GM21786 (cell line): ENCODE data around the gene MYH10.
"Not testable (repeated sequence)": the region's sequence is repeated elsewhere in the genome, so short reads cannot be mapped to it uniquely, and the experiment has no call there.

ENCODE experiments used
- ATAC-seq: cut with Tn5 transposase; IDR thresholded peaks from one replicate; pipeline ENCODE4 v1.9.1; 2021; ENCODE audit not compliant: unreplicated experiment

Gene MYH10

GRCh38 chr17:8630227-8630801 lies at the start of gene MYH10:
TSS of gene MYH10 (minus strand) at chr17:8630725. CDS start at chr17:8623246, 7,479 bp downstream.
- ATAC-seq = no peak

DNA sequence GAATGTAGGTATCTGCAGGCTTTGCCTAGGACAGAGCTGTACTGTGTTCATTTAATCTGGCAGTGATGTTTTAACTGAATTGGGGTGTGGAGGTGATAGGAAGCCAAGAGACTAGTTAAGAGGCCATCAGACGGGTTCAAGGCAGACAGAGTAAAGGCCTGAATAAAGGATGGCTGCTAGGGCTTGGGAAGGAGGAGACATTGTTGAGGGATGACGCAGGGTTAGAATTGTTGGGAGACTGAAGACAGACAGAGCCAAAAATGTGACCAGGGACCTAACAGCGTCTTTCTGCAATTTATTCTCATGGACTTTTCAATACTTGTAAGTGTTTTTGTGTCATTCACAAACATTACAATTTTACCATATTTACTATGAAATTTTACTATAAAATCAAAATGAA lies 48.6 kb upstream of the MYH10 start:
- no peak for ATAC-seq

- no peak for ATAC-seq
Measured at GRCh38 chr17:8675306-8675705, 44.8 kb upstream of the MYH10 start.

DNA sequence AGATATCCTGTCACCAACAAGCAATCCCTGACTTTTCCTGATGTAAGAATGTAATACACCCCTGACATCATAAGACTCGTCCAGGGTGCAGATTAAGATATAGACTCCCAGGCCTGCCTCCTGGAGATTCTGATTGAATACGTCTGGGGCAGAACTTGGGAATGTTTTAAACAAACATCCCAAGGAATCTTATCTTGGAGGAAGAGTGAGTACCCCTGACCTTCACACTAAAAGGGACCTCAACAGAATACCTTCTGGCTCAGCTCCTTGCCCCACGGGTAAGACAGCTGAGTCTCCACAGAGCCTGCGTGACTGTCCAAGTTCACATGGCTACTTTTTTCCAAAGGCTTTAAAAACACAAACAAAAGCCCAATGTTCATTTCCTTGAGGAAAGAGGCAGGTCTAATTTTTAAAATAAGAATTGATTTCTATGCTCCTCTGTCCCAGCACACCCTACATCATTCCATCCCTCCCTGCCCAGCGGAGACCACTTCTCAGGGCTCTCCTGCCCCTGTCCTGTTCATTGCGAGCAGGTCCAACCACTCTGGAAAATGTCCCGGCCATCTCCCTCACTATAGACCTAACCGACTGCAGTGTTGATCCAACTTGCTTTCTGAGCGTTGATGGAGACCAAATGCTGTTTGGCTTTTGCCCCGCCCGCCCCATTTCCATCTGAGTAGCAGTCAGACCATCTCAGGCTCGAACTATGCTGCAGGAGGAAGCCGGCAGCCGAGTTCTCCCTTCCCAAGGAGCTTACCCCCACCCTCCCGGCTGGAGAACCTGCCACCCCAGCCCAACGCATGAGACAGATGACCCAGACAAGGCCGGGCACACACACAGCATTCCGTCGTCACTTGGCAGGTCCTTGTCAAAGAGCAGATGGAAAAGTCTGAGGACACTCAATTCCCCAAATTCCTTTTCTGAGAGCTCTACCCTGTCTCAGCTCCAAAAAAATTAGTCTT lies 44.1 kb upstream of the MYH10 start:
- no peak for ATAC-seq

DNA sequence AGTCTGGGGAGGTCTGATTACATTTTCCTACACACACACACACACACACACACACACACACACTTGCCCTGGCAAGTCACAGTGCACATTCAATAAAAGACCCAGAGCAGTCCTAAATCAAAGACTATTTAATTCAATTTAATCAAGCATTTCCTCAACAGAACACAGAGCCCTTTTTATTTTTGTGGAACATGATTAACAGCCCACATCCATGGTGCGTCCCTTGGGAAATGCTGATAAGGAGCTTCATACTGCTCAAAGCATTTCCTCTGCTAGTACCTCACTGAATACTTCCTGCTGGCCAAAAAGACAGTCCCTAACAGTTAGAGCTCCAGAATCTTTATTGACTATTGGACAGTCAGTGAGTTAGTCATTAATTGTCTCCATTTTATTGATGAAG lies 43.1 kb upstream of the MYH10 start:
- no peak for ATAC-seq

DNA sequence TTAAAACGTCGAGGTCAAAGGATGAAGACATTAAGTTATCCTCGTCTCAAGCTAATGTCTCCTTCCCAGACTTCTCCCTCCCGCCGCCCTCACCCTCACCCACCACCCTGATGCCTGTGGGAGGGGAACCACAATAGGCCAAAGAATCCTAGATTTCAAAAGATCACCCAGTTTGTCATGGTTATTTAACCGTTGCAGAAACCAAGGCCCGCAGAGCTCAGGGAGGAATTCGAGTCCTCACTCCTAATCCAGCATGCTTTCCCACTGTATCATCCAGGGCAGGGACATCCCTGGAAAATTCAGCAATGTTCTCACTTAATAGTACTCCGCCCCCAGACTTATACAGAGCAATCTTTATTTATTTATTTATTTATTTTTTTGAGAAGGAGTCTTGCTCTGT lies 41.8 kb upstream of the MYH10 start:
- ATAC-seq = no peak

DNA sequence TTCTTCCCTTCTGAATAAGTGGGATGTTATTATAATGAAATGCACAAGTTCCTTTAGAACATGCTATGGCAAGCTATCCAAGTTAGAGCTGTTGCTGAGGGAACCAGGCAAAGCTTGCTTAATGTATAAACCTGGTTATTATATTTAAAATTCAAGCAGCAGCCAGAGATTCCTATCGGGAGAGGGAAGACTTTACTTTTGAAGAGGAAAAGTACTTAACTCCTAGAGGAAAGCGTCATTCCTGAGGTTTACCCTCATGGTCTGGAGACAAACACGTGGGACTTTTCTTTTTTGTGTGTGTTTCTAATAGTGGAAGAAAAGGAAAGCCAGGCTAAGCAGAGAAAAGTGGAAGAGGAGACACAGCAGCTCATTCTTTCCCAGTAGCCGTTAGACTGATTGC lies 39.9 kb upstream of the MYH10 start:
- ATAC-seq = no peak

- ATAC-seq = no peak
Measured at GRCh38 chr17:8668176-8668740, 37.7 kb upstream of the MYH10 start.

DNA sequence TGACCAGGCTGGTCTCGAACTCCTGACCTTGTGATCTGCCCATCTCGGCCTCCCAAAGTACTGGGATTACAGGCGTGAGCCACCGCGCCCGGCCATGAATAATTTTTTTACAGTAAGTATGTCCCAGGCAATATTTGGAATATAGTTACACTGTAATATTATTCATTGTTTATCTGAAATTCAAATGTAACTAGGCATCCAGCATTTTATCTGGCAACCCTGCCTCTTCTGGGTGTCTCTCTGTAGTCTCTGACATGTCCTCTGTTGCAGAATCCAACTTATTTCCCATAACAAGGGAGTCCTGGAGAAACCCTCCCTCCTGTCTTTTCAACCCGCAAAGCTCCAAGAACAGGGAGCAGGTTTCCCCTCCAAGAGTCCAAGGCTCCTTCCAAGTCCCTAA lies 36.9 kb upstream of the MYH10 start:
- ATAC-seq = no peak

DNA sequence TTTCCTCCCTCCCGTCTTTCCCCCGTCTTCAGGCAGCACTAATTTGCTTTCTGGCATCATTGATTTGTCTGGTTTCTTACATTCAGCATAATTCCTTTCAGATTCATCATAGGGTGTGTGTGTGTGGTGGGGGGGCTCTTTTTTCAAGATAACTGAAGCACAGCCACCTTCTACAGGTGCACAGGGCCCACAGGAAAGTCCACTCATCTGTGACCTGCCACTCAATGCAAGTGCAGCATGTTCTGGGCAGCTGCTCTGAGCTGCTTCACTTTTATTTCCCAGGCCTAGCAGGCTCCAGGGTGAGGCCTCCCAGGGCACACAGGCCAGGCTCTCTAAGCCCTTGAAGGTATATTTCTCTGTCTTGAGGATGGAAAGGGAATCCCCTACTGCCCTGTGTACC lies 35.2 kb upstream of the MYH10 start:
- ATAC-seq = no peak

- no peak for ATAC-seq
Measured at GRCh38 chr17:8664456-8665126, 34.1 kb upstream of the MYH10 start.

GRCh38 chr17:8662973-8663372 lies 32.4 kb upstream of the MYH10 start:
- ATAC-seq = no peak

GRCh38 chr17:8662076-8662831 lies 31.7 kb upstream of the MYH10 start:
- ATAC-seq = no peak

DNA sequence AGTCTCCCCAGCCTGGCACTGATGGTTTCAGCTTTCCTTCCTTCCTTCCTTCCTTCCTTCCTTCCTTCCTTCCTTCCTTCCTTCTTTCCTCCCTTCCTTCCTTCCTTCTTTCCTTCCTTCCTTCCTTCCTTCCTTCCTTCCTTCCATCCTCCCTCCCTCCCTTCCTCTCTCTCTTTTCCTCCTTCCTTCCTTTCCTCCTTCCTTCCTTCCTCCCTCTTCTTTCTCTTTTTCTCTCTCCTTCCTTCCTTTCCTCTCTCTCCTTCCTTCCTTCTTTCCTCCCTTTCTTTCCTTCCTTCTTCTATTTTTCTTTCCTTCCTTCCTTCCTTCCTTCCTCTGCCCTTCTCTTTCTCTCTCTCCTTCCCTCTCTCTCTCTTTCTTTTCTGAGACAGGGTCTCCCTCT lies 30.2 kb upstream of the MYH10 start:
- not testable (repeated sequence) for ATAC-seq

- no peak for ATAC-seq
Measured at GRCh38 chr17:8659758-8660410, 29.4 kb upstream of the MYH10 start.

DNA sequence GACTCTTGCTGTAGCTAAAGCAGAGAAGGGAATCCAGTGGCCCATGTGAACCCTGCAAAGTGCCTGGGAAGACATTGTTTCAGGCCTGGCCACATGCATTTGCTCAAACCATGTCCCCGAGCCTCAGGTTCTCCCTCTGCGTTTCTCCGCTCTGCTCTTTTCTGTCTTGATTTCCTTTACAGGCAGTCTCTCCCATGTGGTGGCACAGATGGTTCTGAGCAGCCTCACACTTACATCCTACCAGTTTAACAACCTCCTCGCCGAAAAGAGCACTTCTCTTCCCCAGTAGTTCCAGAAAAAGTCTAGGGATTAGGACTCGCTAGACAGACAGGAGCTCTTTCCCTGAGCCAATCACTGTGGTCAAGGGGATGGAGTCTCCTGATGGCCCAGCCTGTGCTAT lies 28.3 kb upstream of the MYH10 start:
- ATAC-seq = no peak

DNA sequence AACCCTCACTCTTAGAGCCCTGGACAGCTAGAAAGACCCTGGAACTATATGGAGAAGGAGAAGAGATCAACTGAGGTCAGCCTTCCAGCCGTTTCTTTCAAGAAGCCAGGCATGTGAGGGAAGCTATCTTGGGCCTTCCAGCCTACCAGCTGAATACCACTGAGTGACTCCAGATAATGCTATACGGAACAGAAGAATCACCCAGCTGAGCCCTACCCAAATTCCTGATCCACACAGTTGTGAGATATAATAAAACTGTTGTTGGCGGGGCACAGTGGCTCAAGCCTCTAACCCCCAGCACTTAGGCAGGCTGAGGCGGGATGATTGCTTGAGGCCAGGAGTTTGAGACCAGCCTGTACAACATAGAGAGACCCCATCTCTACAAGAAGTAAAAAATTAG lies 26.2 kb upstream of the MYH10 start:
- no peak for ATAC-seq

DNA sequence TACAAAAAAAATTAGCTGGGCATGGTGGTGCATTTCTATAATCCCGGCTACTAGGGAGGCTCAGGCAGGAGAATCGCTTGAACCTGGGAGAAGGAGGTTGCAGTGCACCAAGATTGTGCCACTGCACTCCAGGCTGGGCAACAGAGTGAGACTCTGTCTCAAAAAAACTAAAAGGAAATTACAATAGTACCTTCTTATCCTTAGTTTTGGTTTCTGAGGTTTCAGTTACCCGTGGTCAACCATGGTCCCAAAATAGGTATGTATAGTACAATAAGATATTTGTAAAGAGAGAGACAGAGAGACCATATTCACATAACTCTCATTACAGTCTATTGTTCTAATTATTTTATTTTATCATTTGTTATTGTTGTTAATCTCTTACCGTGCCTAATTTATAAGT lies 24.3 kb upstream of the MYH10 start:
- no peak for ATAC-seq

DNA sequence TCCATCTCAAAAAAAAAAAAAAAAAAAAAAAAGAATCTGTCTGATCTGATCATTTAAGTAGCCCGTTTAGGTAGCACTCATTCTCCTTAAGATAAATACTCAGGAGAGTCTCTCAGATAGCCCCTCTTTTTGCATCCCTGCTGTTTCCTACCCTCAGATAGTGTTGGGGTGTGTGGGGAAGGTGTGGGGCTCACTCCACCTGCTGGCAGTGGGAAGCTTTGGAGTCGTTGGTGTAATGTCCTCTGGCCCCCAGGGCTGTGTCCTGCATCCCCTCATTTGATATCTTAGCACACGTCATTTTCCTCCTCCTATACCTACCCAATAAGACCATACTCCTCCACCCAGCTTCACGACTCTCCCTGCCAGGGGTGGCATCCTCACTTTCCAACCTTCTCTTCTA lies 20.5 kb upstream of the MYH10 start:
- no peak for ATAC-seq

DNA sequence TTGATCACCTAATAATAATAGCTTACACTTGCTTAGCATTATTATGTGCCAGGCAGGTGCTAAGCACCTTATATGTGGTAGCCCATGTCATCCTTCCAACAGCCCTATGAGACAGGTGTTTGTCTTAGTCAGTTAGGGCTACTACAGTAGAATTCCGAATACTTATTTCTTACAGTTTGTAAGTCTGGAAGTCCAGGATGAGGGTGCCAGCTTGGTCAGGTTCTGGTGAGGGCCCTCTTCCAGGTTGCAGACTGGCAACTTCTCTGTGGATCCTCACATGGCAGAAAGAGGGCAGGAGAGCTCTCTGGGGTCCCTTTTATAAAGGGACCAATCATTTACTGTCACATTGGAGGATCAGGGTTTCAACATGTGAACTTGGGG lies 19.6 kb upstream of the MYH10 start:
- no peak for ATAC-seq
